ENCODE data around the gene HAND2.

Gene HAND2

DNA sequence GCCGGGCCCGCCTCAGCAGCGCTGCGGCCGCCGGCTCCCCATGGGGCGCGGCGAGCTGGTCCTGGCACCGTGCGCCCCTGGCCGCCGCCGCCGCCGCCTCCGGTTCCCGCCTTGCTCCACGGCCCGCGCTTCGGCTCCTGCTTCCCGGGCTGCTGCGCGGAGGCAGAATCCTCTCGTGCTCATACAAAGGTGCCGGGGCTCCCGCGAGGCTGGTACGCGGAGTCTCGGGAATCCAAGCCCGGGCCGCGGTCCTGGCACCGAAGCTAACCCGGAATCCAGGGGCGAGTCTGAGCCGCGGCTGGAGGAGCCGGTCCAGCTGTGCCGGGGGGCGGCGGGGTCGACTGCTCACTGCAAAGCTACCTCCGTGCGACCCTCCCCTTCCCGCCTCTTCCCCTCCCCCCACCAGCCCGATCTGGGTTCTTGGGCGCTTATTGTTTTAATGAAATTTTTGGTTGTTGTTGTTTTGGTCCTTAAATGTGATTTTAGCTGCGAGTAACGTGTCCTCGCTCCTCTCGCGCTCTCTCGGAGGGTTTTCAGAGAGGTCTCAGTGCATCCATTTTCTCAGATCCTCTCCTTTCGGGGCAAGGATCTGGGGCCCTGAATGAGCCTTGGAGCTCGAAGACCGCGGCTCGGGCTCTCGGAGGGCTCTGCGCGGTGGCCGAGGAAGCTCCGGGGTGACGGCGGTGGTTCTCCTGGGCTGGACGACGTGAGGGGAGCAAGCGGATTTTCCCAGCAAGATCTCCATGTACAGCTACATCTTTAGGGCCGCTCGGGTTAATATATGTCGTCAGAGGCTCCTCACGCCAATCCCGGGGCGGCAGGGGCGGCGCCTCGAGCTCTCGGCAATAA, at the start of gene HAND2:
HAND2 (minus strand) TSS at position 753 of the 849 bp plus-strand sequence. CDS start 940 bp downstream, outside the sequence.
- DNase-seq (ENCODE audit: low spot score): no peak

GRCh38 chr4:173578956-173579355, 48.9 kb upstream of the HAND2 start:
- DNase-seq (ENCODE audit: low spot score): no peak

- DNase-seq (ENCODE audit: low spot score): no peak
Measured at GRCh38 chr4:173577963-173578362, 47.9 kb upstream of the HAND2 start.

GRCh38 chr4:173575482-173576152, 45.6 kb upstream of the HAND2 start:
- DNase-seq (ENCODE audit: low spot score): no peak

GRCh38 chr4:173573725-173574124, 43.7 kb upstream of the HAND2 start:
- no peak for DNase-seq (ENCODE audit: low spot score)

DNA sequence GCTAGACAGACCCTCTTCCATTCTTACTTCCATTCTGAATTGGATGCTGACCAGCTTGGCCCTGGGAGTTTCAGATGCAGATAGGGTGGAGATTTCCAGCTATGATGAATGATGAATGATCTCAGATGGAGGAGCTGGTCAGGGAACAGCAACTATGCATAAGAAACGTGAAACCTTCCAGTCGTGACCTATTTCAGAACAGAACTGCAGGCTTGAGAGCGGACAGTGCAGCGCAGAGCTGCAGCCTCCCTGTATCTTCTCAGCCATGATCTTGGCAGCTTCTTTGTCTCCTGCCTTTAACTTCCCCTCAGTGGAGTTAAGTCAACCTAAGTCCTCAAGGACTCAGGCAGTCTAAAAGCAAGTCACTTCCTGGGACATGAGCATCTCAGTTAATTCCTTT, 43.3 kb upstream of the HAND2 start:
- DNase-seq (ENCODE audit: low spot score): no peak

GRCh38 chr4:173572493-173573129, 42.6 kb upstream of the HAND2 start:
- no peak for DNase-seq (ENCODE audit: low spot score)

DNA sequence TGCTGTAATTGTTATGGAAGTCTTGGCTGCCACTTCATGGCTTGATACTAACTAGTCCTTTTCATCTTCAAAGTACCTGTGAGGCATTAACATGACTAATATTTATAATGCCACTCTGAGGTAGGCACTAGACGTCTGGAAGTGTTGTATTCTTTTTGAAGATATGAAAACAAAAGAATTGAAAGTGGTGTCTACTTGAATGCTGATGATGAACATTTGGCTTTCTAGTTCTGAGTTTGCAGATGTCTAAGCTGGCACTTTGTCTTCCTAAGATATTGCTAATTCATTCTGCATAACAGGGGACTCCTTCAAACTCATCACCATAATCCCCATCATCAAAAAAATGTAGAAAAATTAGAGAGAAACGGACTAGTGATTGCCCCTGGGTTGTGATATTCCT, 41.6 kb upstream of the HAND2 start:
- DNase-seq (ENCODE audit: low spot score): no peak

DNA sequence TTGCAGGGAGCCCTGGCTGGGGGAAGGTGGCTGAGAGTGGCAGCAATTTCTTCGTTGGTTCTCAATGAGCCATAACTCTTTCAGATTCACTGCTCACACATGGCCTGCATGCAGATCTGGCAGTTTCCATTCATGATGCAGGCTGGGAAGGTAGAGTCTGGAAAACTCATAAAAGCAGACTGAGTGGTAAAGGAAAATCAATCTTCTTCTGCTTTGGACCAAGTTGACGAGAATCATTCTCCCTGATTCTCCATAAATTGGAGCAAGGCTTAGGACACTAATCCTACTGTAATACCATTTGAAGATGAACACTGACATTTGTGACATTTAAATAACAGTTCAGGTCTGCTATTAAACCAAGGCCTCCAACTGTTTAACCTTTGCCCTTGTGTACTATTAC, 35.3 kb upstream of the HAND2 start:
- DNase-seq (ENCODE audit: low spot score): no peak

GRCh38 chr4:173564461-173564860, 34.4 kb upstream of the HAND2 start:
- DNase-seq (ENCODE audit: low spot score): no peak

- no peak for DNase-seq (ENCODE audit: low spot score)
Measured at GRCh38 chr4:173560896-173561295, 30.9 kb upstream of the HAND2 start.

GRCh38 chr4:173556398-173557131, 26.5 kb upstream of the HAND2 start:
- no peak for DNase-seq (ENCODE audit: low spot score)

DNA sequence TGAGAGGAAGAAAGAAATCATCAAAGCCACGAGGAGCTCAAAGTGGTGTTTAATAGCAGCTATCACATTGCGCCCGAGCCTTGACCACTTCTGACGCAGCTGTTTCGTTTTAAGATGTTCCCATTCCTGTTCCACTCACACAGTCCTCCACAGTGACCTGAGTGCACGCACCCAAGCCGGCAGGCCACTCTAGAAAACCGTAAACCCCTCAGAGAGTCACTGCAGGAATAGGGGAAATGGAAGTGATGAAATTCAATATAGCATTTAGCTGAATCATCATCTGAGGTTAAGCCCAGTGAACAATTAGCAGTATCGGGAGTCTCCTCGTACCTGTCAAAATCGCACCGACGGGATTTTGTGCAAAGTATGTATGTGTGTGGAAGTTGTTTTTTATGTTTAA, 17.9 kb upstream of the HAND2 start:
- no peak for DNase-seq (ENCODE audit: low spot score)

DNA sequence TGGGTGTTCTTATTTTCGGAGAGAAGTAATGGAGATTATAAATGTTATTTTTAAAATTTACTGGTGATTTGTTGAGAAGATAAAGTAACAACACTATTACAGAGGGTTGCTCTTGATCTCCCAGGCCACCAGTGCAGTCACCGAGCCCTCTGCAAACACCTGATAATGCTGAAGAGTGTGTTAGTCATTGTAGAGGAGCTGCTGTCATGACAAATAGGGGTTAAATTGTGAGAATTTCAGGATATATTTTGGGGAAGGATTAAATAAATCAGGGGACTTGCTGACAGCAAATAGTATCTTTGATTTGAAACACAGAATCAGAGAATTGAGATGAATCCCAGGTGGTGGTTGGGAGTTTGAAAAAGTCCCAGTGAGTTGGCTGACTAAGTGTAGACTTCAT, 16.7 kb upstream of the HAND2 start:
- no peak for DNase-seq (ENCODE audit: low spot score)

DNA sequence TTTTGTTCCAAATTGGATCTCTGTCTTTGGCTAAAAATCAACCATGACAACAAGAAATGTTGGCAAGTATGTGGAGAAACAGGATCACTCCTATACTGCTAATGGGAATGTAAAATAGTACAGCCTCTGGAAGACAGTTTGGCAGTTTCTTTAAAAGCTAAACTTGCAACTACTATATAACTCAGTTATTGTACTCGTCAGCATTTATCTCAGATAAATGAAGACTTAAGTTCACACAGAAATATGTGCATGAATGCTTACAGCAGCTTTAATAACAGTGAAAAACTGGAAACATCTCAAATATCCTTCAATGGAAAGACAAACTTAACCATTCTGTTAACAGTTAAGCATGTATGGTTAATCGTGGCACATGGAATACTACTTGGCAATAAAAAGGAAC, 15.4 kb upstream of the HAND2 start:
- no peak for DNase-seq (ENCODE audit: low spot score)

- DNase-seq (ENCODE audit: low spot score): no peak
Measured at GRCh38 chr4:173543266-173543665, 13.2 kb upstream of the HAND2 start.

DNA sequence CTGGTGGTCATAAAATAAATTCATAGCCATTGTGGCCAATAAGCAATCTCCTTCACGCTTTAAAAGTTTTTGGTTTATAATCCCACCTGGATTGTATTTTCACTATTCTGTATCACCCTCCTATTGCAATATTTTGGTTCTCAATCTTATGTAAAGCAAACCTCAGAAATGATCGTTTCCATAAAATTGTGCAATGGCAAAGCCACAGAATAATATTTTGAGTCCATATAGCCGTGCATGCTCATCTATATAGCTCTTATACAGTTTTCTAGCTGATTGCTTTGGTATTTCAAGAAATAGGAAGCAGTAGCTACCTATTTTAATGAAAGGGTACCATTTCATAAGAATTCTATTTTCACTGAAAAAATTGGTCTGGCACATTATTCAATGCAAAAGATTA, 10.0 kb upstream of the HAND2 start:
- no peak for DNase-seq (ENCODE audit: low spot score)

DNA sequence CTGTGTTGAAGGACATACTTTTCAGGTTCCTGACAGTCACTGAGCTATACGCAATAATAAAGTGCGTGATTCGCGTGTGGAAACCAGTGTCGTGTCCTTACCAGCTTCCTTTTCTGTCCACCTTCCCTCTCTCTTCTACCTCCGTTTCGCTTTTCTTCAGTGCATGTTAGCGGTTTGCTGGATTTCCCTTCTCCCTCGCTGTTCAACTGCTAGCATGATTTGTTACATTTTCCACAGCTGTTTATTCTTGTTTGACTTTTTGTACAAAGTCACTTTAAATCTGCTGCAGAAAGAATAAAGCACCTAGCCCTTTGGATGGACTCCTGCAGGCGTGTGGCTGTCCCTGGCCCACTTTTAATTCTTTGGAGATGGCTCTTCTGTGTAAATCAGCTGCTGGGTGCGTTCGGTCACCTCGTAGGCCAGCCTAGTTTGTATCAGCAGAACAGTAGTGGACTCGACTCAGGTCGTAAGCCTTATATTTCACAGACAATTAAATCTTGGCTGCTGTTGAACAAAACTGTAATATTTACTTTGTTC, 8.9 kb upstream of the HAND2 start:
- DNase-seq (ENCODE audit: low spot score): no peak

DNA sequence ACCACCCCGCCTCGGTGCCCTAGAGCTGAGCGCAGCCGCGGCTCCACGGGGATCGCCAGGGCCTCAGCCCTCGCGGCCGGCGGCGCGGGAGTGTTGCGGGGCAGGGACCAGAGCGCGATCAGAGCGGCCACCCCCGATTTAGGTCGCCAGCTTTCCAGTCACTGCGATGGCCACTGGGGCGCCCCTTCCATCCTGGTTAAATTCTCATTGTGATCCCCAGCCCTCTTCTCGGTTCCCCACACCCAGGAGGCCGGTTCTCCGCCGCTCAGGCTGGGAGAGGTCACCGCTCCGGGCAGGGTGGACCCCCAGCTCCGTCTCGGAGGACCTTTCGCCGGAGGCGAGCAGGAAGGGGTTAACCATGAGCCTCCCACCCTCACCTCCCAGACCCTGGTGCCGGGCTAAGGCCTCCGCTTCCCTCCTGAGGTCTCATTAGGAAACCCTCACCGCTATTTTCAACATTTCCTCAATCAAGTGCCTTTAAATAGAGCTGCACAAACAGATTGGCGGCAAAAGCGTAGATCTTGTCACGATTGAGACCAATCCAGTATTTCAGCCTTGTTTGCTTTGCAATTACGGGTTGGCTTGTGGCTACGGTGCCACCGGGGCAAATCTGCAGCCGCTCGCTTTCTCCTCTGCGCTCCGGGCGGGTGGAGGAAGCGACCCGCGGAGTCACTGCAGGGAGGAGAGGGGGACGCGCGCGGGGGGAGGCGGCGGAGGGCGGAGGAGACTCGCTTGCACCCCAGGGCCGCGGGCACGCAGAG, 8.3 kb upstream of the HAND2 start:
- no peak for DNase-seq (ENCODE audit: low spot score)

DNA sequence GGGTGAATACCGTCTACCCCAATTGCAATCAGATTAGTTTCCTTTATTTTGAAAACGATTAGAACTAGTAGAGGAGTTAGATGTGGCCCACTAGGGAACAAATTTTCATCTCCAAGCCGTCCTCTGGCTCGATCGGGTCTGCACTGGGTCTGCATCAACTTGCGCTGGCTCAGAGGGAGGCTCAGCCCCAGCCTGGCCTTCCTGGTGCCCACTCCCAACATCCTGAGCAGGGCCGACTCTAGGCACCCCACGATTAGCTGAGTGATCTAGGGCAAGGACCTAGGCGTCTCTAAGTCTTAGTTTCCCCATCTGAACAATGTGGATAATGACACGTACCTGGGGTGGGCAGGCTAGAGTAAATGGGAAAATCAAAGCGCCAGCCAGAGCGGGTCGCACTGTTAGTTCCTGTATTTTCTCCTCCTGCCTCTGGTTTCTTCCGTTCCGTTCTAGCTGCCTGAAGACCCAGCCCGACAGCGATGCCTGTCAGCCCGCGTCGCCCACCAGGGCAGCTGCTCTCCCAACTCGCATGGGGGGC, 7.7 kb upstream of the HAND2 start:
- no peak for DNase-seq (ENCODE audit: low spot score)

DNA sequence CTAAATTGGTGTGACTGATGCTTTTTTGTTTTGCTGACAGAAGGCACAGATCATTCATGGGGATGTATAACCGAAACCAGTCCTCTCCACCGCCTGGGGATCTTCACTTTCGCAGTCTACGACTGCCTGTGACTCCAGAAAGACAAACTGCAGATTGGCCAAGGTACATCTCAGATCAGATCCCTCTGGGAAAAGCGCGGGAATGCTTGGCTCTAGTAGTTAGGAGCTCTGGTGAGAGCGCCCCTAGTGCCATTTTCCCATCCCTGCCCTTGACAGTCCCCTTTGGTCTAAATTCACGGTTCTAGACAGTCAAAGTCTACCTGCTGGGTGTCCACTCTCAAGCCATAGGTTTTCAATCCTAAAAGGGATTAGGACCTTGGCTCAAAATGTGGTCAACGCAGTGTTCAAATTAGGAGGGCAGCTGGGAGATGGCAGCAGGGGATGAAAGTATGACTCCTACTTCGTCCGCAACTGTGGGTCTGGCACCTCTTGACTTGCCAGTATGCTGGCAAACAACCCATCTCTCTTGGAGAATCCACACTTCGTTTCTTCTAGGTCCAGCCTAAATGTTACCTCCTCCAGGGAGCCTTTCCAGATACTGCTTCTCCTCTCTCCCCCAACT, 6.9 kb upstream of the HAND2 start:
- no peak for DNase-seq (ENCODE audit: low spot score)
